K562 (cell line): ENCODE measurements around the gene TTC19. TPM values are rescaled to one million over a fixed set of nuclear protein-coding genes. Genes with fewer than 3 reads are reported as not detected.

Experiments used
- ATAC-seq: fragments of 200-7000 bp; cut with Tn5 transposase; 3 replicates; pipeline ENCODE4 v1.9.1; 2020; ENCODE audit warnings: moderate library complexity
- BruUV-seq: library from RNA; stranded (reverse); fragments of 400-500 nt; replicated peaks from 2 replicates; lab custom pipeline; 2021; lab: Mats Ljungman, UMichigan
- CTCF ChIA-PET: fragments of 300-600 bp; formaldehyde crosslinking; extraction: SDS; loops from one replicate; lab custom pipeline; 2021; ENCODE audit warnings: low intra/inter-chr PET ratio; lab: Yijun Ruan, JAX
- POLR2A ChIA-PET: fragments of 300-600, 350-650 bp; sonication (Branson Sonifier 250); formaldehyde crosslinking; extraction: SDS; loops from one replicate; lab custom pipeline; 2021; ENCODE audit warnings: antibody characterized with exemption, inconsistent platforms; lab: Yijun Ruan, JAX
- DNase-seq, 4 experiments: peaks; one replicate each; pipeline versions ENCODE4 v3.0.0 to v3.0.0-alpha.2; 2011 to 2018; ENCODE audit warnings: low spot score in 3 of 4, mixed read lengths in 3 of 4; ENCODE audit errors: extremely low read depth in 1 of 4
- FAIRE-seq: peaks from 2 replicates; lab custom pipeline; 2011; peaks lifted over from hg19 to GRCh38; lab: Jason Lieb, UNC
- H2AFZ ChIP-seq: 2 replicates; pipeline ENCODE4 v1.6.0; 2011; ENCODE audit warnings: low read depth, low read length, control low read depth, inconsistent platforms
- H3K27ac ChIP-seq: fragments of 200-600 bp; 3 replicates; pipeline ENCODE4 v1.8.0; 2011; ENCODE audit warnings: low read depth, mild to moderate bottlenecking, control low read depth, inconsistent platforms, low read length, moderate library complexity, mixed read lengths; ENCODE audit errors: extremely low read depth
- H3K27me3 ChIP-seq, 2 experiments: fragments of 300-600 bp in 1 of 2; 2 replicates in 1 of 2; 3 replicates in 1 of 2; pipeline versions ENCODE4 v1.6.0 to v1.8.0; 2011; ENCODE audit warnings: inconsistent platforms in 2 of 2, low read length in 2 of 2, mild to moderate bottlenecking in 1 of 2, mixed read lengths in 1 of 2, moderate library complexity in 1 of 2; ENCODE audit not compliant: control insufficient read depth in 2 of 2, insufficient read depth in 2 of 2
- H3K36me3 ChIP-seq: fragments of 300-600 bp; 3 replicates; pipeline ENCODE4 v1.8.0; 2011; ENCODE audit warnings: mild to moderate bottlenecking, low read length, inconsistent platforms; ENCODE audit not compliant: control insufficient read depth, insufficient read depth
- H3K4me1 ChIP-seq, 2 experiments: fragments of 200-600 bp in 1 of 2; replicated peaks in 1 of 2; 2 replicates in 1 of 2; 3 replicates in 1 of 2; pipeline versions ENCODE4 v1.5.1 to v1.8.0; 2011; ENCODE audit warnings: inconsistent platforms in 2 of 2, low read length in 2 of 2, mild to moderate bottlenecking in 1 of 2, mixed read lengths in 1 of 2, moderate library complexity in 1 of 2; ENCODE audit not compliant: control insufficient read depth in 2 of 2, insufficient read depth in 2 of 2
- H3K4me2 ChIP-seq: 2 replicates; pipeline ENCODE4 v1.6.1; 2011; ENCODE audit warnings: low read length, control low read depth, inconsistent platforms, mixed read lengths; ENCODE audit not compliant: insufficient read depth
- H3K4me3 ChIP-seq: fragments of 200-600 bp; sonication (generic), shearing (Covaris generic); 2 replicates; pipeline ENCODE4 v1.5.1; 2016; ENCODE audit warnings: control low read depth, inconsistent platforms
- H3K79me2 ChIP-seq: fragments of 200-600 bp; 3 replicates; pipeline ENCODE4 v1.8.0; 2011; ENCODE audit warnings: low read length, inconsistent platforms; ENCODE audit not compliant: control insufficient read depth, insufficient read depth
- H3K9ac ChIP-seq, 2 experiments: 2 replicates each; pipeline versions ENCODE4 v1.6.0 to v1.6.1; 2011; ENCODE audit warnings: low read depth in 2 of 2, low read length in 2 of 2, control low read depth in 1 of 2, inconsistent platforms in 1 of 2, mild to moderate bottlenecking in 1 of 2, mixed read lengths in 1 of 2; ENCODE audit not compliant: insufficient read depth in 1 of 2
- H3K9me1 ChIP-seq: one replicate; pipeline ENCODE4 v1.6.0; 2011; ENCODE audit warnings: inconsistent platforms, mild to moderate bottlenecking, low read length, moderate library complexity; ENCODE audit not compliant: control insufficient read depth, insufficient read depth
- H3K9me3 ChIP-seq: replicated peaks from 2 replicates; pipeline ENCODE4 v1.5.1; 2011; ENCODE audit warnings: low read depth, low read length, inconsistent platforms; ENCODE audit not compliant: control insufficient read depth, insufficient read depth
- H4K20me1 ChIP-seq: replicated peaks from 2 replicates; pipeline ENCODE4 v1.6.1; 2011; ENCODE audit warnings: low read length, inconsistent platforms, mixed read lengths; ENCODE audit not compliant: control insufficient read depth, insufficient read depth
- ARID2 ChIP-seq: fragments of 450-650 bp; IDR thresholded peaks from 2 replicates; pipeline ENCODE4 v1.6.1; 2017; ENCODE audit warnings: antibody characterized with exemption, mild to moderate bottlenecking
- CEBPB ChIP-seq: fragments of 450-650 bp; IDR thresholded peaks from 2 replicates; pipeline ENCODE4 v1.6.1; 2016; ENCODE audit warnings: missing genetic modification characterization, missing compliant biosample characterization
- CEBPG ChIP-seq, 3 experiments: fragments of 200-800 bp in 1 of 3; sonication (Bioruptor generic) in 1 of 3; sonication (generic) in 1 of 3; formaldehyde crosslinking in 1 of 3; IDR thresholded peaks in 2 of 3; conservative IDR thresholded peaks in 1 of 3; 2 replicates each; pipeline versions ENCODE4 v1.6.1 to v1.8.0; 2016 to 2022; ENCODE audit warnings: missing compliant biosample characterization in 2 of 3, missing genetic modification characterization in 2 of 3, mild to moderate bottlenecking in 1 of 3, missing genetic modification reagents in 1 of 3
- FOSL1 ChIP-seq: fragments of 200-800 bp; sonication (Bioruptor generic); conservative IDR thresholded peaks from 2 replicates; pipeline ENCODE4 v1.6.1; 2016; ENCODE audit warnings: missing genetic modification characterization, missing compliant biosample characterization
- HDAC6 ChIP-seq: IDR thresholded peaks from 2 replicates; pipeline ENCODE4 v1.6.1; 2012; ENCODE audit warnings: low read depth, mild to moderate bottlenecking, control low read depth, inconsistent platforms, low read length, moderate library complexity
- IRF9 ChIP-seq: fragments of 450-650 bp; IDR thresholded peaks from 2 replicates; pipeline ENCODE4 v1.6.1; 2016; ENCODE audit warnings: missing biosample characterization, missing genetic modification characterization
- JUND ChIP-seq, 2 experiments: IDR thresholded peaks; 2 replicates in 1 of 2; 3 replicates in 1 of 2; pipeline ENCODE4 v1.6.1; 2011; ENCODE audit warnings: borderline replicate concordance in 2 of 2, low read depth in 2 of 2, low read length in 2 of 2, improper control_type of control experiment in 1 of 2, missing biosample characterization in 1 of 2, missing genetic modification characterization in 1 of 2, missing genetic modification reagents in 1 of 2
- NRF1 ChIP-seq, 2 experiments: fragments of 450-650 bp; IDR thresholded peaks in 1 of 2; conservative IDR thresholded peaks in 1 of 2; 2 replicates each; pipeline ENCODE4 v1.6.1; 2014; ENCODE audit warnings: mild to moderate bottlenecking in 2 of 2
- RBM14 ChIP-seq: fragments of 200-400 bp; formaldehyde crosslinking; IDR thresholded peaks from 2 replicates; pipeline ENCODE4 v1.6.1; 2018; ENCODE audit warnings: low read depth, mild to moderate bottlenecking, low read length, moderate library complexity, borderline replicate concordance; ENCODE audit not compliant: insufficient read depth
- SRSF7 ChIP-seq: fragments of 200-400 bp; formaldehyde crosslinking; optimal IDR thresholded peaks from 2 replicates; pipeline ENCODE3; 2017; ENCODE audit warnings: mild to moderate bottlenecking, low read depth, low read length
- ZNF23 ChIP-seq: fragments of 250-450 bp; sonication (Bioruptor Pico); IDR thresholded peaks from 2 replicates; pipeline ENCODE4 v1.4.0; 2020; ENCODE audit warnings: mild to moderate bottlenecking
- WGBS: fragments of 100-300 bp; shearing (Covaris generic); methylation state at CpG from one replicate; pipeline ENCODE4 v1.1.6; 2016; ENCODE audit warnings: low coverage, mixed read lengths; ENCODE audit not compliant: insufficient coverage; ENCODE audit errors: missing lambda C conversion rate; 5-methylcytosine and 5-hydroxymethylcytosine counted together
- in situ Hi-C: fragments of 300-500 bp; cut with MboI; formaldehyde crosslinking; loops from 4 replicates; pipeline ENCODE4 v1.15.0; 2018; ENCODE audit warnings: inconsistent platforms, mixed read lengths
- intact Hi-C: fragments of 100-400 bp; cut with micrococcal nuclease; formaldehyde crosslinking; loops from 2 replicates; pipeline ENCODE4 v1.14.2; 2022
- polyA plus RNA-seq, 8 experiments: library from polyadenylated mRNA; depleted of rRNA in 4 of 8; stranded (reverse) in 5 of 8; unstranded in 3 of 8; fragments of >200 nt; fragmentation: Nextera tagmentation in 2 of 8; fragmentation: Illumina TruSeq in 1 of 8; extraction: Ambion mirVana in 2 of 8; extraction: Trizol in 1 of 8; gene quantifications; 2 replicates each; pipeline versions ENCODE4 v1.2.1 to v1.2.3, GENCODE V29; 2011 to 2014; ENCODE audit warnings: inconsistent platforms in 1 of 8, missing spikeins in 1 of 8
- total RNA-seq, 7 experiments: library from RNA; depleted of rRNA in 6 of 7; stranded (reverse); fragments of >200 nt in 6 of 7; fragmentation: Illumina TruSeq in 2 of 7; extraction: Trizol in 2 of 7; gene quantifications; 2 replicates each; pipeline versions ENCODE4 v1.2.1 to v1.2.3, GENCODE V29; 2011 to 2021; ENCODE audit warnings: low replicate concordance in 1 of 7

The TTC19 gene
- total and polyA plus RNA-seq, 9 of the 15 experiments (the other 6 are each of a cell fraction or from before 2014, with no cell fraction given): 8.1 to 60.8 (median 25.3) TPM

DNA sequence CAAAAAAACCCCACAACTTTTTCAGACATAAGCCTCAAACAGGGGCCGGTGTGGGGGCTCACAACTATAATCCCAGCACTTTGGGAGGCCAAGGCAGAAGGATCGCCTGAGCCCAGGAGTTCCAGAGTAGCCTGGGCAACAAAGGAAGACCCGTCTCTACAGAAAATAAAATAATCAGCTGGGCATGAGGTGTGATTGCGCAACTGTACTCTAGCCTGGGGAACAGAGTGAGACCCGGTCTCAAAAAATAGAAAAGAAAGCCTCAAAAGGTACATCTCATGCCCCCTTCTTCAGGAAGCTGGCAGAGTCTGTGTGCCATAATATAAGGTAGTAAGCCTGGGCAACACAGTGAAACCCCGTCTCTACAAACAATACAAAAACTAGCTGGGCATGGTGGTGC lies 3.3 kb upstream of the TTC19 start:
- H3K4me2 ChIP-seq: no peak overlapping the region

More for the DNA sequence above, 3.3 kb upstream of the TTC19 start:
- Histone ChIP-seq H3K27me3 (no peaks in the 10 kb centered on the region), H4K20me1 (no peaks in the 10 kb centered on the region), H3K9me1 (no peaks in the 10 kb centered on the region), H3K27ac (no peak overlapping the region), H3K9me3 (peaks cover 3% of the 10 kb centered on the region), H3K36me3 (peaks cover 8% of the 10 kb centered on the region), H2AFZ (no peak overlapping the region), H3K9ac (no peak overlapping the region), H3K4me3 (no peak overlapping the region), H3K4me1 (peaks cover 8 to 15% of the 10 kb centered on the region in 2 experiments; a peak in 2 of 5 replicates), H3K79me2 (peaks cover 18% of the 10 kb centered on the region)
- TF ChIP-seq ARID2 (no peak), NRF1 (conservative IDR thresholded peaks at IDR 0.05 in 1 of 2, IDR thresholded peaks at IDR 0.05 in 1 of 2) (no peak), RBM14 (no peak), ZNF23 (CRISPR knock-in tag) (no peak), HDAC6 (no peak), FOSL1 (tag) (no peak), CEBPG (CRISPR knock-in tag; IDR thresholded peaks at IDR 0.05) (peak; percentile 48; the same call in 1 of the 2 replicates), CEBPG (tag; conservative IDR thresholded peaks at IDR 0.05 in 1 of 2, IDR thresholded peaks at IDR 0.05 in 1 of 2) (peak; percentile 55 to 91), IRF9 (tag) (0 out of 2 replicates have a peak, but pooled peaks have one; percentile 33), SRSF7 (no peak), CEBPB (peak; percentile 96), JUND (IDR thresholded peaks at IDR 0.05; ENCODE audit: borderline replicate concordance, low read depth, low read length) (no peak), JUND (tag; IDR thresholded peaks at IDR 0.05; ENCODE audit: borderline replicate concordance, low read depth, low read length) (no peak)
- no TSS peak for BruUV-seq
- no peak for FAIRE-seq
- intact Hi-C loops (no loop called here), in situ Hi-C loops (loop anchor here (10.0 kb wide), 1 partner anchor 52 kb away; the partner anchor contains the start of gene ADORA2B)
- CTCF ChIA-PET: no interaction called here
- 68% methylated on average over 6 of the region's 6 CpGs for WGBS
- no peak for ATAC-seq
- POLR2A ChIA-PET: no interaction called here
- no peak for DNase-seq
